GM12878 (cell line): Measurements from ENCODE around the gene DIS3L2. TPM values are rescaled to one million over a fixed set of nuclear protein-coding genes. Genes with fewer than 3 reads are reported as not detected.
"Not testable (repeated sequence)": the region's sequence is repeated elsewhere in the genome, so short reads cannot be mapped to it uniquely, and the experiment has no call there.

Source experiments
- ATAC-seq: fragments of 200-7000 bp; cut with Tn5 transposase; 3 replicates; pipeline ENCODE4 v1.9.1; 2020; ENCODE audit warnings: mild to moderate bottlenecking, moderate library complexity
- BruUV-seq: library from RNA; stranded (reverse); fragments of 400-500 nt; replicated peaks from 2 replicates; lab custom pipeline; 2021; lab: Mats Ljungman, UMichigan
- CTCF ChIA-PET: fragments of 300-600 bp; sonication (Branson Sonifier 250); formaldehyde crosslinking; extraction: SDS; loops from one replicate; lab custom pipeline; 2021; ENCODE audit warnings: inconsistent platforms; lab: Yijun Ruan, JAX
- POLR2A ChIA-PET: fragments of 350-600 bp; formaldehyde crosslinking; extraction: SDS; loops from one replicate; lab custom pipeline; 2021; ENCODE audit warnings: inconsistent platforms; lab: Charles Lee
- RAD21 ChIA-PET: fragments of 300-600 bp; sonication (Branson Sonifier 250); formaldehyde crosslinking; loops from one replicate; lab custom pipeline; 2023; ENCODE audit warnings: antibody characterized with exemption; ENCODE audit not compliant: unreplicated experiment; lab: Charles Lee
- SMC1A ChIA-PET: fragments of 300-600 bp; sonication (Branson Sonifier 250); formaldehyde crosslinking; loops from one replicate; lab custom pipeline; 2023; ENCODE audit not compliant: unreplicated experiment, uncharacterized antibody; lab: Charles Lee
- DNase-seq: peaks from one replicate; pipeline ENCODE4 v3.0.0-alpha.2; 2011; ENCODE audit warnings: low read depth, low spot score
- FAIRE-seq: peaks from 3 replicates; lab custom pipeline; 2011; peaks lifted over from hg19 to GRCh38; lab: Jason Lieb, UNC
- H2AFZ ChIP-seq: 2 replicates; pipeline ENCODE4 v1.6.0; 2011; ENCODE audit warnings: low read depth, low read length, control low read depth; ENCODE audit not compliant: control insufficient read depth
- H3K27ac ChIP-seq: 2 replicates; pipeline ENCODE4 v1.5.1; 2011; ENCODE audit warnings: control low read depth; ENCODE audit not compliant: control insufficient read depth, insufficient read depth
- H3K27me3 ChIP-seq, 2 experiments: replicated peaks in 1 of 2; 2 replicates each; pipeline versions ENCODE4 v1.6.0 to v1.6.1; 2011; ENCODE audit warnings: low read length in 1 of 2; ENCODE audit not compliant: control insufficient read depth in 2 of 2, insufficient read depth in 2 of 2
- H3K36me3 ChIP-seq, 2 experiments: 2 replicates each; pipeline ENCODE4 v1.5.1; 2011; ENCODE audit warnings: low read length in 1 of 2; ENCODE audit not compliant: control insufficient read depth in 2 of 2, insufficient read depth in 2 of 2
- H3K4me1 ChIP-seq: 2 replicates; pipeline ENCODE4 v1.6.1; 2011; ENCODE audit warnings: mild to moderate bottlenecking, low read length, moderate library complexity, mixed read lengths; ENCODE audit not compliant: control insufficient read depth, insufficient read depth
- H3K4me2 ChIP-seq: 2 replicates; pipeline ENCODE4 v1.6.0; 2011; ENCODE audit warnings: control low read depth; ENCODE audit not compliant: control insufficient read depth, insufficient read depth
- H3K4me3 ChIP-seq: fragments of 200-600 bp; sonication (generic); 2 replicates; pipeline ENCODE4 v1.5.1; 2016
- H3K79me2 ChIP-seq: 2 replicates; pipeline ENCODE4 v1.6.0; 2011; ENCODE audit warnings: low read length; ENCODE audit not compliant: control insufficient read depth, insufficient read depth
- H3K9ac ChIP-seq: 2 replicates; pipeline ENCODE4 v1.8.0; 2011; ENCODE audit warnings: low read length, control low read depth, mixed read lengths; ENCODE audit not compliant: control insufficient read depth, insufficient read depth
- H3K9me3 ChIP-seq: replicated peaks from 3 replicates; pipeline ENCODE4 v1.5.1; 2011; ENCODE audit warnings: mild to moderate bottlenecking, low read length; ENCODE audit not compliant: control insufficient read depth, insufficient read depth
- H4K20me1 ChIP-seq: 2 replicates; pipeline ENCODE4 v1.6.0; 2011; ENCODE audit not compliant: control insufficient read depth, insufficient read depth
- WGBS: methylation state at CpG from one replicate; pipeline ENCODE4 v1.1.6; 2016; ENCODE audit warnings: low lambda C conversion rate; ENCODE audit not compliant: insufficient replicate concordance, insufficient coverage; ENCODE audit errors: missing lambda C conversion rate; 5-methylcytosine and 5-hydroxymethylcytosine counted together
- in situ Hi-C: fragments of 300-500 bp; cut with MboI; formaldehyde crosslinking; loops from 9 replicates; pipeline ENCODE4 v1.14.3; 2018; ENCODE audit warnings: mixed read lengths
- intact Hi-C: fragments of 100-400 bp; cut with micrococcal nuclease; formaldehyde crosslinking; loops from one replicate; pipeline ENCODE4 v1.14.2; 2022; ENCODE audit not compliant: unreplicated experiment
- polyA plus RNA-seq, 11 experiments: library from polyadenylated mRNA; depleted of rRNA in 4 of 11; unstranded in 6 of 11; stranded (reverse) in 5 of 11; fragments of >200 nt; fragmentation: Nextera tagmentation in 4 of 11; fragmentation: Illumina TruSeq in 1 of 11; extraction: Ambion mirVana in 4 of 11; extraction: Trizol in 1 of 11; gene quantifications; 1 replicate in 1 of 11; 2 replicates in 10 of 11; pipeline versions ENCODE4 v1.2.1 to v1.2.3, GENCODE V29; 2011 to 2016; ENCODE audit warnings: inconsistent platforms in 2 of 11, missing spikeins in 2 of 11, low read depth in 1 of 11
- total RNA-seq, 4 experiments: library from RNA; depleted of rRNA in 3 of 4; stranded (reverse); fragments of >200 nt in 3 of 4; fragmentation: Illumina TruSeq in 1 of 4; extraction: Trizol in 1 of 4; gene quantifications; 2 replicates each; pipeline versions ENCODE4 v1.2.1 to v1.2.3, GENCODE V29; 2013 to 2021
- TF ChIP-seq, protein P1 (sequence below), 3 experiments: IDR thresholded peaks in 2 of 3; conservative IDR thresholded peaks in 1 of 3; 2 replicates each; pipeline ENCODE4 v1.5.1; 2011; ENCODE audit warnings: low read depth in 3 of 3, low read length in 3 of 3, mild to moderate bottlenecking in 3 of 3, control low read depth in 2 of 3, moderate library complexity in 2 of 3, inconsistent platforms in 1 of 3, mixed read lengths in 1 of 3; ENCODE audit not compliant: control insufficient read depth in 2 of 3, insufficient read depth in 1 of 3; ENCODE audit errors: extremely low read depth in 1 of 3

The DIS3L2 gene
- total and polyA plus RNA-seq, 10 of the 15 experiments (the other 5 are each of a cell fraction or from before 2014, with no cell fraction given), result 3.5 to 27.1 (median 16.0) TPM

DNA sequence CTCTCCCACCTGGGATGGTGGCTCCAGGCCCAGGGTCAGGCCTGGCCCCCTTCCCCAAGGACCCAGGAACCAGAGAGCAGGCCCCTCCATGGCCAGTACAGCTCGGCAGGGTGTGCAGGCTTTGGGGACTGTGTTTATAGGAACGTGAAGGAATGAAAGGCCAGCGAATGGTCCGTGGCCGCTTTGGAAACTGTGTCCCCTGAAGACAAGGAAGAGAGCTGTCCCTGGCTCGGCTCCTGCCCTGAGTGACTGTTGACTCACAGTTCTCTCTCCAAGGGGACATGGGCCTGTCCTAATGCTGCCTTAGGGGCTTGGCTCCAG, 373.3 kb downstream of the DIS3L2 start:
- ATAC-seq, H3K9ac ChIP-seq, POLR2A ChIA-PET, H3K36me3 ChIP-seq, H3K4me1 ChIP-seq, H3K9me3 ChIP-seq, H3K79me2 ChIP-seq, H3K4me3 ChIP-seq, in situ Hi-C loops, RAD21 ChIA-PET, H4K20me1 ChIP-seq, DNase-seq, intact Hi-C loops, H3K4me2 ChIP-seq, BruUV-seq, H2AFZ ChIP-seq, H3K27ac ChIP-seq, H3K27me3 ChIP-seq, FAIRE-seq: not testable (repeated sequence)
- ChIA-PET SMC1A (interaction anchor here (0.8 kb wide), 1 partner anchor 56 kb away, joined by 3 read pairs; no protein-coding TSS in a partner anchor), CTCF (interaction anchor here (1.3 kb wide), 1 partner anchor 103 kb away, joined by 3 read pairs; no protein-coding TSS in a partner anchor)
- WGBS, result 96% methylated on average over 5 of the region's 6 CpGs

DNA sequence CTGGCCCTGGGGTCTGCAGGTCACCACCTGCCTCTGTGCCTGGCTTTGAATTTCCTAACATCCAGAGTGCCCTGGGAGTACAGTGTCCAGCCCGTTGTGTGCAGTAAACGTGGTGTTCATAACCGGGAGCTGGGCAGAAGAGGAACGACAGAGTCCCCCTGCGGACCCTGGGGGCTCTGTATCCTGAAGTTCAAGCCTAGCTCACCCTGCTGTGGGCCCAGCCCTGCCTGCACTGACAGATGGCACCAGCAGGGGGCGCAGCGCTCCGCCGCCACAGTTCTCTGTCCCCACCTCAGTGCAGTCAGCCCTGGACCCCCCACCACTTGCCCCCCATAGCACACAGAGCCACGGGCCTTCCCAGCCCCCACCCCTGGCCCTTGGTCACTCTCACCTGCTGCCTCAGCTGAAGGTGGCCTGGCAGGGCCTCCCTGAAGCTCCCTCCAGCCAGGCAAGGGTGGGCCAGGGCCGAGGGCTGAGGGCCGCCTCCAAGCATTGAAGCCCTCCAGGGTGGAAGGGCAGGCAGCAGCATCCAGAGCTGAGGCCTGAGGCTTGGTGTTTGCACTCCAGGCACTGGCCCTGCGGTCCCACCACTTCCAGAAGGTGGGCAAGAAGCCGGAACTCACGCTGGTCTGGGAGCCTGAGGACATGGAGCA, 373.8 kb downstream of the DIS3L2 start:
- H3K27ac ChIP-seq, intact Hi-C loops: not testable (repeated sequence)
- TF ChIP-seq, protein P1, sequence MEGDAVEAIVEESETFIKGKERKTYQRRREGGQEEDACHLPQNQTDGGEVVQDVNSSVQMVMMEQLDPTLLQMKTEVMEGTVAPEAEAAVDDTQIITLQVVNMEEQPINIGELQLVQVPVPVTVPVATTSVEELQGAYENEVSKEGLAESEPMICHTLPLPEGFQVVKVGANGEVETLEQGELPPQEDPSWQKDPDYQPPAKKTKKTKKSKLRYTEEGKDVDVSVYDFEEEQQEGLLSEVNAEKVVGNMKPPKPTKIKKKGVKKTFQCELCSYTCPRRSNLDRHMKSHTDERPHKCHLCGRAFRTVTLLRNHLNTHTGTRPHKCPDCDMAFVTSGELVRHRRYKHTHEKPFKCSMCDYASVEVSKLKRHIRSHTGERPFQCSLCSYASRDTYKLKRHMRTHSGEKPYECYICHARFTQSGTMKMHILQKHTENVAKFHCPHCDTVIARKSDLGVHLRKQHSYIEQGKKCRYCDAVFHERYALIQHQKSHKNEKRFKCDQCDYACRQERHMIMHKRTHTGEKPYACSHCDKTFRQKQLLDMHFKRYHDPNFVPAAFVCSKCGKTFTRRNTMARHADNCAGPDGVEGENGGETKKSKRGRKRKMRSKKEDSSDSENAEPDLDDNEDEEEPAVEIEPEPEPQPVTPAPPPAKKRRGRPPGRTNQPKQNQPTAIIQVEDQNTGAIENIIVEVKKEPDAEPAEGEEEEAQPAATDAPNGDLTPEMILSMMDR (IDR thresholded peaks at IDR 0.05 in 2 of 3, conservative IDR thresholded peaks at IDR 0.05 in 1 of 3; ENCODE audit: control insufficient read depth in 2 of 3, extremely low read depth in 1 of 3, insufficient read depth in 1 of 3, low read depth in 3 of 3, low read length in 3 of 3), result peak; percentile 11 to 55 (median 46); a peak in 4 of 6 replicates
- TF ChIP-seq, all 136 proteins: peak for 1; not testable (repeated sequence) for 135
- ChIA-PET CTCF (interaction anchor here (0.7 to 1.3 kb wide), 3 partner anchors 7 to 102 kb away, joined by 3 read pairs; no protein-coding TSS in a partner anchor), SMC1A (interaction anchor here (0.8 kb wide), 1 partner anchor 56 kb away, joined by 3 read pairs; no protein-coding TSS in a partner anchor)
- ATAC-seq (peak; percentile 88), FAIRE-seq (peak; percentile 94)
- H3K27me3 ChIP-seq, BruUV-seq, H3K9me3 ChIP-seq, H3K9ac ChIP-seq, in situ Hi-C loops, H2AFZ ChIP-seq, RAD21 ChIA-PET, H3K4me3 ChIP-seq, H3K36me3 ChIP-seq, POLR2A ChIA-PET, H4K20me1 ChIP-seq, H3K4me1 ChIP-seq, H3K79me2 ChIP-seq, DNase-seq, H3K4me2 ChIP-seq: not testable (repeated sequence)
- 40% methylated on average over 15 of the region's 15 CpGs for WGBS
